HG03060 (cell line): ENCODE results near the gene EEF1A2.

Source experiments
- ATAC-seq: cut with Tn5 transposase; IDR thresholded peaks from one replicate; pipeline ENCODE4 v1.9.1; 2021; ENCODE audit warnings: low read depth, moderate number of reproducible peaks; ENCODE audit not compliant: unreplicated experiment

EEF1A2 gene

GRCh38 chr20:63498960-63499337 is at the start of gene EEF1A2:
Gene EEF1A2, minus strand, starts transcription at chr20:63499083. Its CDS starts 1,320 bp downstream, at chr20:63497763.
- no peak for ATAC-seq

DNA sequence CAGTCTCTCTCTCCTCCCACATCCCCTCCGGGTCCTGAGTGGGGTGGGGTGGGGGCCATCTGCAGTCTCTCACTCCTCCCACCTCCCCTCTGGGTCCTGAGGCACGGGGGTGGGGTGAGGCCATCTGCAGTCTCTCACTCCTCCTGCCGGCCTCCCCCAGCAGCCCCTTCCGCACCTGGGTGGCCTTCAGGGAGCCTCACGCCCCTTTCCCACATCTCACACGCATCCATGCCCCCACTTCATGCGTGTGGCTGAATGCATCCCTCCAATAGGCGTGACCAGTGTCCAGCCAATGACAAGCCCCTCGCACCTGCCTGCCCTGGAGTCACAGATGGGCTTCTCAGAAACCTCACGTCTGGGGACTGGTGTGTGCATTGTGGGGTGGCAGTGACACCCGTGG is 49.7 kb upstream of the EEF1A2 start:
- no peak for ATAC-seq

DNA sequence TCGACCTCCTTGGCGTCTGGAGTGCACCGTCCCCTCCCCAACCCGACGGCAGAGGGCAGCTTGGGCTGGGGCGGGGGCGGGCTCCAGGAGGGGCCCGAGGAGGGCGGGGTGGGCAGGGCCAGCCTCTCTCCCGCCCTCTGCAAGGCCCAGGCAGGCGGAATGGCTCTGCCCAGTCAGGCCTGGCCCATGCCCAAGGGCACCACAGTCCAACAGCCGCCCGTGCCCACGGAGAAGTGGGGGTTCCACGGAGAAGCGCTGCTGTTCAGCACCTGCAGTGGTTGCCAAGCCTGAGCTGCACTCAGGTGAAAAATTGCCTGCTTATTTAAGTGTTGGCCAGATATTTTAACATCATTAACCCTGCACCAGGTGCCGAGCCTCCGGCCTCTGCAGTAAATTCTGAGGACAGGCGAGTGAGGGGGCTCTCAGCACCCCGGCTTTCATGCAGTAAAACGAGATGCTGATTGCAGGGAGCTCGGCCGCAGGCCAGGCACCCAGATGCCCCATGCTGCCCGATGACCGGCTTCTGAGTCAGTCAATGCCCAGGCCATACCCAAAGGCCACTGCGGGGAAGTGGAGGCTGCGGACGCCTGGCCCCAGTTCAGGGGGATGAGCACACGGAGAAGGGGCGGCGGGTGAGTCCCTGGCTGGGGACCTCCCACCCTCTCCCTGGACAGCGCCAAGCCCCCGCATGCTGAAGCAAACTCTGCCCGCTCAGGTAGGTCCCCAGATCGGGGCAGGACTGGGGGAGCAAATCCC is 49.0 kb upstream of the EEF1A2 start, which contains the start of gene SRMS:
Gene SRMS, minus strand, starts transcription at position 25 of the 756 bp plus-strand sequence. CDS start 286 bp downstream, outside the sequence.
- no peak for ATAC-seq

DNA sequence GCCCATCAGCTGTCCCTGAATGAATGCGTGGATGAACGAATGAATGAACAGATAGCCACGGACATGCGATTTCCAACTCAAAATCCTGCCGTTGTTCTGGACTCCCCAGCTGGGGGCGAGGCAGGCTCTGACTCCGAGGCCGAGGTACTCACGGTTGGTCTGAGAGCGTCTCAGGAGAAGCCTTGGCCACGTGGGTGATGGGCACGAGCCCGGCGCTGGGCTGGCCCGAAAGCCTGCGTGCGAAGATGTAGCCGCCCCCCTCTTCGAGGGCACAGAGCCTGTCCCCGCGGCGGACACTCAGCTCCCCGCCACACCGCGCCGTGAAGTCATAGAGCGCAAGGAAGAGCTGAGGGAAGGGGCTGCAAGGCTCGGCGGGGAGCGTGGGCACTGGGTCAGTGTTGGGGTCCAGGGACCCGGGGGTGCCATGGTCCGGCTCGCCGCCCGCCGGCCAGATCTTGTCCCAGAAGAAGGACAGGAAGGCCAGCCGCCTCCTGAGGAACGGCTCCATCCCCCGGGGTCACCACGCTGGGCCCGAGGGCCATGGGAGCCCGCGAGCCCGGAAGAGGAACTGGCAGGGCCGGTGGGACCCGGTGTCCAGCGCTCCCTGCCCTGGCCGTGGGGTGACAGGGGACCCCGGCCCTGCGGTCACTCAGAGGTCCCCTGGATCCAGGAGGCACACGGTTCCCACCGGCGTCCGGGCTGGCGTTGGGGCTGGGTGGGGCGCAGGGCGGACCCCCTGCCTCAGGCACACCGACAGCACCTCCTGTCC is 48.3 kb upstream of the EEF1A2 start:
- ATAC-seq: no peak

GRCh38 chr20:63546256-63546955 is 47.5 kb upstream of the EEF1A2 start:
- no peak for ATAC-seq

DNA sequence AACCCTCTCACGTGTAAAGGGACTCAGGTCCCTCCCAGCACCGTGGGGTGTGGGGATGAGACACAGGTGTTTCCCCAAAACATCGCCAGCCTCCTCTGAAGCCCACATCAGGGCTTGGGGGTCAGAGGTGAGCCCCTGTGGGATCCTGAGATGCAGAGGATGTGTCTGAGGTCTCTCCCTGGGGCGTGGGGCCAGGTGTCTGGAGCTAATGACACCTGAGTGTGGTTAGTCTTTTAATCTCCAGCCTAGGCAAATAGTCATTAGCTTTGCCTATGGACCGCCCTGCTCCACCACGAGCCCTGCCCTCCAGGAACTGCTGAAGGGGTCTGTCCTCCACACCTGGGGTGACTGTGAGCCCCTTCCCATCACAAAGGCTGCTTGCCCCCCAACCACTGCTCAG is 46.9 kb upstream of the EEF1A2 start:
- ATAC-seq: no peak

DNA sequence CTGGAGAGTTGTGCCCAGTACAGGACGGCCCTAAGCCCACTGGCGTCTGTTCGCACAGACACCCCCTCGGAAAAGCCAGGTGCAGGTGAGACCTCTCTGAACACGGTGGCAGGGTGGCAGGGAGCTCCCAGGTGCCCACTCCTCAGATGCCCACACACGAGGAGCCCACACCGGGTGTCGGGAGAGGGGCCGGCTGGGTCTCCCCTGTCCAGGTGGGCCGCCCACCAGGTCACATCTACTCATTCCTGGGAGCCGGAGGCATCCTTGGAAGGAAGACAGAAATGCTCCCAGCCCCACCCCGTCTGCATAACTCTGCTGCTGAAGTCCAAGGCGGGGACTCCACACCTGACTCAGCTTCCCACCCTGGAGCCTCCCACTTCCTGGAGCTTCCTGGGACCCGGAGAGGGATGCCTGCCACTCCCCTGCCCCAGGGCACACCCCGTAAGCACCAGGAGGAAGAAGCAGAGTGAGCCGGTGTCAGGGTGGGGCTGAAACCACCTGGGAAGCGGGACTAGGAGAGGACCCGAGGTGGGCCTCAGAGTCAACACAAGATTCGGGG is 46.2 kb upstream of the EEF1A2 start:
- no peak for ATAC-seq

DNA sequence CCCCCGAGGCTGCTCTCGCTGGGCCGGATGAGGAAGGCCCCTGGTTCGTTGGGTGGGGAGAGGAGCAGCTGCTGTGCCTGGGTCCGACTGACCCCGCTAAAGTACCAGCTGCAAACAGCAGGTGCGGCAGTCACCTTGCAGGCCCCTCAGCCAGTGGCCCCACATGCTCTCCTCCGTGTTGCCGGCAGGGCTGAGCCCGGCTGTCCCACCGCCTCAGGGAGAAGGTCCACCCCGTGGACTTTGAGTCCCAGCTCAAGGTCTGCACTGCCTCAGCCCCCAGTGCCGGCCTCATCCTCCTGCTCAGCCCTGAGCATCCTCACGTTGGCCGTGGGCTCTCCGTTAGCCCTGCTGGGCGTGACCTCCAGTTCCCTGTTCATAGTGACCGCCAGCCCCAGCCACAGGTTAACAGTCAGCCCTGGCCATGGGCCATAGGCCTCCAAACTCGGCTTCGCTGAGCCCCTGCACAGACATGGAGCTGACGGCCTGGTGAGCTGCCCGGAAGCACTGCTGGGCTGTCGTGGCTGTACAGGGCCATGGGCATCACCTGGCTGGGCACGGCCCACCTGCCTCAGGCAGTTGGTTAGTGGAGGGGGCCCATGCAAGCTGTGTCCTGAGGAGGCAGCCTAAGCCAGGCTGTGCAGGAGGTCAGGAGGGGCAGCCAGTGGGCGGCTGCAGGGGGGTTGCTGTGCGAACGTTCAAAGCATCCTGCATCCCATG is 45.5 kb upstream of the EEF1A2 start:
- no peak for ATAC-seq

- no peak for ATAC-seq
Observed at GRCh38 chr20:63543733-63544132, 44.9 kb upstream of the EEF1A2 start.

DNA sequence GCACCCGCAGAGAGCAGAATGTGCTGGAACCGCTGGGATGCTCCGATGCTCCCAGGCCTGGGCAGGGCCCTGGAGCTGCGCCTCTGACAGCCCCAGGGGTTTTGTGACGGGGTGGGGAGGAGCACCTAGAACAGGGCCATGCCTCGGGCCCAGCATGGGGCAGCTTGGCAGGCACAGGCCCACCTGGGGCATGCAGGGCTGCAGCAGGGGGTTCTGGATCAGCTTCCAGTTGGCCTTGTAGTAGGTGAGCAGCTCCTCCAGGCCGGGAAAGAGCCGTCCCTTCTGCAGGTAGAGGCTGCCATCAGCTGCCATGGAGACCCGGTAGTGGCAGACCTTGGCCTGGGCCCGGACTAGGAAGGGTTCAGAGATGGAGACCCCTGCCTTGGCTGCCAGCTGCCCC is 44.2 kb upstream of the EEF1A2 start:
- ATAC-seq: no peak

- ATAC-seq: no peak
Observed at GRCh38 chr20:63542696-63543095, 43.8 kb upstream of the EEF1A2 start.

DNA sequence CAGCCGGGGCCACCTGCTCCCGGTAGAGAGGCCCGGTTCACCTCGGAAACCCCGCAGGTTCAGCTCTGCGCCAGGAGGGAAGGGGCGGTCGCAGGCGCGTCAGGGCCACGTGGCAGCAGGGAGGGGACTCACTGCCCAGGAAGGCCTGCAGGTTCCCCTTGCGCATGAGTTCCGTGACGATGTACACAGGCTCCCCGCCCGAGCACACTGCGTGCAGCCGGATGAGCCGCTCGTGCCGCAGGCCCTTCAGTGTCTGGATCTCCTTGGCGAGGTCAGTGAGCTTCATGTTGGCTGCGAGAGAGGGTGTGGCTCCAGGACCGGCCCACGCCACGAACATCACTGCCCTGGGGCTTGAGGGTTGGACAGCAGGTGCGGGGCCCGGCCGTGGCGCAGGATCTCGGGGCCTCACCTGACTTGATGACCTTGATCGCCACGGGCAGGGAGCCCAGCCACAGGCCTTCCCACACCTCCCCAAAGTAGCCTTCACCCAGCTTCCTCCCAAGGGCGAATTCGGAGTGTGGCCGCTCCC is 43.2 kb upstream of the EEF1A2 start:
- ATAC-seq: no peak

- no peak for ATAC-seq
Observed at GRCh38 chr20:63541371-63541770, 42.5 kb upstream of the EEF1A2 start.

DNA sequence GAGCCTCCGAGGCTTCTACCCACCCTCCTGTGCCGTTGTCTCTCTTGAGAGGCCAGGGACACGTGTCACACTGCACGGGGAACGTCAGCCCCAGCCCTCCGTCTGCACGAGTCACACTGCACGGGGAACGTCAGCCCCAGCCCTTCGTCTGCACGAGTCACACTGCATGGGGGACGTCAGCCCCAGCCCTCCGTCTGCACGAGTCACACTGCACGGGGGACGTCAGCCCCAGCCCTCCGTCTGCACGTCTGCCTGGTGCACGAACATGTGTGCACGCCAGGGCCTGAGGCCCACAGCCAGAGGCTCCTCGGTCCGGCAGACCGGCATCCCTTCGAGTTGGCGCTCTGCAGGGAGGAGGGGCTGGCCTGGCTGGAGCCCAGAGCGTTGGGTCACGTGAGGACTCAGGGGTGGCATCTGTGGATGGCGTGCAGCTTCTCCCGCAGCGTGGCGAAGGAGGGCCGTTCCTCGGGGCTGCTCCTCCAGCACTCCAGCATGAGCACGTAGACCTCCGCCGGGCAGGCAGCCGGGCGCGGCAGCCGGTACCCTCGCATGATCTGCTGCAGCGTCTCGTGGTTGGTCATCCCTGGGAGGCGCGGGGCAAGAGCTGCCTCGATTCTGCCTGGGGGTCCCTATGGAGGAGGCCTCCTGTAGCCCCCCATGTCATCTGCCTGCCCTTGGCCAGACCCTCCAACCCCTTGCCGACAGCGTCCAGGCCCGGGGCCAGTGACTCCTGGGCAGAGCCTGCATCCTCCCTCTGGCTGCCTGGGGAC is 41.7 kb upstream of the EEF1A2 start:
- ATAC-seq: no peak

DNA sequence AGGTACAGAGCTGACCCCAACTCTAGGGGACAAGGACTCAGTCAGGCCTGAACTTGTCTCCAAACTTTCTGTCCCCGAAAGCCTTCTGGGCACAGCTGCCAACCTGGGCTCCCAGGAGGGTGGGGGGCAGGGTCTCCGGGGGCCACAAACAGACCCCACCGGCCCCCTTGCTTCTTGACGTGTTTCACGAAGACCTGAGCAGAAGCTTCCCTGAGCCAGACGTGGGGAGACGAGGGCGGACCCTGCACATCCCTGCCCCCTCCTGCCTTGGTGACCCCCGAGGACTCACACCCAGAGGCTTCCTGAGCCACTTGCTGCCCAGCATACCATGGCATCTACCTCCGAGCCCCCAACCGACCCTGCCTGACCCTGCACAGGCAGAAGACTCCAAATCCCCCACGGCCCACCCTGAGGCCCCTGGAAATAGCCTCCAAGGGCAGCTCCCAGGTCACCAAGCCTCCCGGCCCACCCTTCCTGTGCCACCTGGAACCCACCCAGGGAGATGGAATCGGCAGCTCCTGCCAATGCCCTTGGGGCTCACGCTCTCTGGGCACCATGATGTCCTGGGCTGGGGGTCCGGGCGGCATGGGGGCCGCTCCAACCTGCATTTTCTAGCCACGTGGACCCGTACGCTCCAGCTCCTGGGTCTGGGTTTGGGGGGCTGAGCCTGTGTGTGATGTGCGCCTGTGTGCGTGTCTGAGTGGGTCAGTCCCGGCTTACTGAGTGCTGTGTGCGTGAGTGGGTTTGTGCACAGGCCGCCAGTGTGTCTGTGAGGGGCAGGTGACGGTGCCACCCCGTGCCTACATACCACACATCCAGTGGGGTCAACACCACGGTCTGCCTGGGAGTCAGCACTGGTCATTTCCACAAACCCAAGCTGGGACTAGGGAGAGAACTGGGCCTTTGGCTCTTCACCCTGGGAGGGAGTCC is 40.8 kb upstream of the EEF1A2 start:
- no peak for ATAC-seq

DNA sequence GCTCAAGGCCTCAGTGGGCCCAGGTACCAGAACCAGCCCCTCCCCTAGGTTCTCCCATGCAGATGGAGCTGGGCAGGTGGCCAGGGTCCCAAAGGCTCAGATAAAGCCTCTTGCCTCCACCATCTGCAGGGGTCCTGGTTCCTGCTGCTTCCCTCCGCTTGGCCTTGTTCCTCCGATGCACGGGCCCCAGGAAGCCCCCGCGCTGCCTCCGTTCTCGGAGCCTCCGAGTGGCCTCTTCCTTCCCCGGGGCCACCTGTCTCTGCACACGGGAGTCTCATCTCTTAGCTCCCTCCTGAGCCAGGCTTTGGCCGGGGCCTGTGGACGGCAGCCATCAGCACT is 40.2 kb upstream of the EEF1A2 start:
- ATAC-seq: no peak

DNA sequence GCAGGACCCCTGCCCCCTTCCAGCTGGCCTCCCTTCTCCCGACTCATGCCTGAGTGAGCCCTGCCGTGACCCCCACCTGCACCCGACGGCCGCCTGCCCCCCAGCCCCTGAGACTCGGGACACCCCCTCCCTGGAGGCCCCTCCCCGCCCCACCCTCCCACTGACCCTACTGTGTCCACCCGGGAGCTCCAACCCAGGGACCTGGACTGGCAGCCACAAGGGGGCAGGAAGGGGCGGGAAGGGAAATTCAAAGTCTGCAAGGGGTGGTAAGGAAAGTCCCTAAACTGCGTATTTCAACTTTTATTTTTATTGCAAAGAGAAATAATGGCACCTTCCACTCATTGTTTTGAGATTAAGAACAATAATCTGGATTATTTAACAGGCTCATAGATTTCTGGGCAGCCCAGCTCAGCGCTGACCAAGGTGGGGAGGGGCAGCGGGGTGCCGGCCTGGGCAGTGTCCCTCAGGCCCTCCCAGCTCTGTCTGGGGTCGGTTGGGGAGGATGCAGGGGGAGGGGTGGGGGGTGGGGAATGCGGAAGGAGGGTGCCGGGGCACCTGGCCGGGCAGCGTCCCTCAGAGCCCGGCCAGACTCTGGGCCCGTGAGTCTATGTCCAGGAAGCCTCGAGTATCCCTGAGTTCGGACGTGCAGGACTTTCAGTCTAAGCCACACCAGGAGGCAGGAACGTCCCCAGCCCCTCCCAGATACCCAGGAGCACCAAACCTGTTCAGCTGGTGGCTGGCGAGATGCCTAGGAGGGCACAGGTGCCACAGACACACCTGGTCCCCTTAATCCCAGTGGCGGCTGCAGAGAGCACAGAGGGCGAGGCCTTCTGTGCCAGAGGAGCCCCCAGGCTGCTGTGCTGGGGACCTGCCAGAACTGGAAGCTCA is 39.6 kb upstream of the EEF1A2 start:
- no peak for ATAC-seq
